ENCODE measurements around the gene TAP1.
"Not testable (repeated sequence)": the region's sequence is repeated elsewhere in the genome, so short reads cannot be mapped to it uniquely, and the experiment has no call there.

Gene TAP1, protein sequence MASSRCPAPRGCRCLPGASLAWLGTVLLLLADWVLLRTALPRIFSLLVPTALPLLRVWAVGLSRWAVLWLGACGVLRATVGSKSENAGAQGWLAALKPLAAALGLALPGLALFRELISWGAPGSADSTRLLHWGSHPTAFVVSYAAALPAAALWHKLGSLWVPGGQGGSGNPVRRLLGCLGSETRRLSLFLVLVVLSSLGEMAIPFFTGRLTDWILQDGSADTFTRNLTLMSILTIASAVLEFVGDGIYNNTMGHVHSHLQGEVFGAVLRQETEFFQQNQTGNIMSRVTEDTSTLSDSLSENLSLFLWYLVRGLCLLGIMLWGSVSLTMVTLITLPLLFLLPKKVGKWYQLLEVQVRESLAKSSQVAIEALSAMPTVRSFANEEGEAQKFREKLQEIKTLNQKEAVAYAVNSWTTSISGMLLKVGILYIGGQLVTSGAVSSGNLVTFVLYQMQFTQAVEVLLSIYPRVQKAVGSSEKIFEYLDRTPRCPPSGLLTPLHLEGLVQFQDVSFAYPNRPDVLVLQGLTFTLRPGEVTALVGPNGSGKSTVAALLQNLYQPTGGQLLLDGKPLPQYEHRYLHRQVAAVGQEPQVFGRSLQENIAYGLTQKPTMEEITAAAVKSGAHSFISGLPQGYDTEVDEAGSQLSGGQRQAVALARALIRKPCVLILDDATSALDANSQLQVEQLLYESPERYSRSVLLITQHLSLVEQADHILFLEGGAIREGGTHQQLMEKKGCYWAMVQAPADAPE

DNA sequence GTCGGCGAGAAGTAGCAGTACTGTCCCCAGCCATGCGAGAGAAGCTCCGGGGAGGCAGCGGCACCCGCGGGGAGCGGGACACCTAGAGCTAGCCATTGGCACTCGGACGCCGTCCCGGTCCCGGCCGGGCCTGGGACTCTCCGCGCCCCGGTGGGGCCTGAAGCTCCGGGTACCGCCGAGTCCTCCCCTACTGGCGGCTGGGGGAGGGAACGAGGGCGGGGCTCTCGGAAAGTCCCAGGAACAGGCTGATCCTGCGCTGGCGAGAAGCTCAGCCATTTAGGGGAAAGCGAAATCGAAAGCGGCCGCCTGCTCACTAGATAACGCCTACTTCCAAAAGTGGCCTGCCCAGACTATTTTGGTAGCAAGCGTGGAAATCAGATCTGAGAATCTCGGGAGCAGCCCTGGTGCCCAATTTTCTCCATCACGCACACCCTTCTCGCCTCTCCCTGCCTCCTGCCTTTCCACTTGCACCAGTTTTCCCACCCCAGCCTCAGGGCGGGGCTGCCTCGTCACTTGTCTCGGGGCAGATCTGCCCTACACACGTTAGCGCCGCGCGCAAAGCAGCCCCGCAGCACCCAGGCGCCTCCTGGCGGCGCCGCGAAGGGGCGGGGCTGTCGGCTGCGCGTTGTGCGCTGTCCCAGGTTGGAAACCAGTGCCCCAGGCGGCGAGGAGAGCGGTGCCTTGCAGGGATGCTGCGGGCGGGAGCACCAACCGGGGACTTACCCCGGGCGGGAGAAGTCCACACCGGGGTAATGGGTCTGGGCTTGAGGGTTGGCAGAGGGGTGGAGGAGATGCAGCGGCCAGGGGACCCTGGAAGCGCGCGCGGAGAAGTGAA is at the start of gene TAP1, which contains the start of gene PSMB9:
TSS of gene TAP1 (minus strand) at position 164 of the 835 bp plus-strand sequence. CDS start at position 96, 68 bp downstream.
TSS of gene PSMB9 (plus strand) at position 652 of the 835 bp plus-strand sequence. CDS start at position 690, 38 bp downstream.
- DNase-seq (ENCODE audit: low read depth in 4 of 4, low spot score in 1 of 4): peak; percentile 88 to 95 (median 92)

DNA sequence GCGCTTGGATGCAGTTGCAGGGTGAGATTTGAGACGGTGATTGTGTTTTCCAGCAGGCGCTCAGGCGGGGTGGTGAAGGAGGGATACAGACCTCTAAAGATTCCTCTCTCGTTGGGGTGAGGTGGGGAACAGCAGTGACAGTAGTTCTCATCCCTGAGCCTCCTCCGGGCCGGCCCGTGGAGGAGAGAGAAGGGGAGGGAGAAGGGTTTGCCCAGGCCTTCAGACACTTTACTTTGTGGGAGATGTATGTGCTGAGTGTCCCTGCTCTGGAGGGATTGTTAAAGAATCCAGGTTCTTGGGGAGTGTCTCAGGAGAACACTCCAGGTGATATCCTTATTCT is 41.5 kb upstream of the TAP1 start:
- DNase-seq (ENCODE audit: low read depth in 4 of 4, low spot score in 1 of 4): no peak

DNA sequence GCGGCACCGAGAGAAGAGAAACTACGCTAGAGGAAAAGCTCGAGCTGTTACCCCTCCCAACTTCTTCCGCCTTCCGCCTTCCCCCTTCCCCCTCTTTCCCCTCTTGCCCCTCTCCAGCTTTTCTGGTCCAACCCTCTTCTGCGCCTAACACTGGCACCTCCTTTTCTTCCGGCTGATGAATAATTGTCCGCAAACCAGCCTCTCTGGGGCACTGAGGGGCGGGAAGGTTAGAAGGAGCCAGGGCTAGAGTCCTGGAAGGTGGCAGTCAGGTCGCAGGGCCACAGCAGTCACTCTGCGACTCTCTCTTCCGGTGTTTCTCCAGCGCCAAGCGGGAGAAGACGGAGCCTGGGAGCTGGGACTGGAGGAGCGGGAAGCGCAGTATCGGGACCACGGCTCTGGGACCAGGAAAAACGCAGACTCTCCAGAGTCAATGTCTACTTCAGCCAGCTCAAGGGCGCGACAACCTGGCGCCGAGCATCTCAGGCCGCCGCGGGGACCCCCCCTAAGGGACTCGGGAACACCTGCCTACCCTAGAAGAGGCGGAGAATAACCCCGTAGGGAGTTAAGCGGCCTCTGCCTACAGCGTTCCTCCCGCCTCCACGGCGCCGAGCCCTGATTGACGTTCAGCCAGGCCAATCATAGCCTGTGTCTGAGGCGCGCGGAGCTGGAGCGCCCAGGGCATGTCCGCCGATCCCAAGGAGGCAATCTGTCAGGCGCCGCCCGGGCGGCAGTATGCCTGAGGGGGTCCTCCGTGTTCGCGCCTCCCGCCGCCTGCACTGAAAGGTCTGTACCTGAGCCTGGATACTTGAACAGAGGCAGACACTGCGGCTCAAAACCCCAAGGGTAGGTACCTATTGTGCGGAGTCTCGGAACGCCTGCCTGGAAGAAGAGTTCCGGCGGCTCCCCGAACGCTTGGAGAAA is 40.8 kb upstream of the TAP1 start:
- peak; percentile 90 to 97 (median 92) for DNase-seq (ENCODE audit: low read depth in 4 of 4, low spot score in 1 of 4)

DNA sequence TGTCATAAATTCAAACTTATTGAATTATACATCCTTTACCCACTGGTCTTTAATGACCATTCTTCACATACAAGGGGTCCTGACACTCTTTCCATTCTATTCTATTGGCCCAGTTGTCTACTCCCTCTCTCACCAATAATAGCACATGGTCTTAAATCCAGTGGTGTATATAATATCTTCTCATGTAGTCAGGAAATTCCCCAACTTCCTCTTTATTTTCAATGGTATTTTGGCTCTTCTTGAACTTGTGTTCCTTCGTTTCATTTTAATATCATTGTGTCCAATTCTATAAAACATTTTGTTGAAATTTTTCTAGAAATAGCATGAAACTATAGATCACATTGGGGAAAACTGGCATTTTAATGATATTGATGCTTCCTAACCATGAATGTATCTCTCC is 37.3 kb upstream of the TAP1 start:
- no peak for DNase-seq (ENCODE audit: low read depth in 4 of 4, low spot score in 1 of 4)

DNA sequence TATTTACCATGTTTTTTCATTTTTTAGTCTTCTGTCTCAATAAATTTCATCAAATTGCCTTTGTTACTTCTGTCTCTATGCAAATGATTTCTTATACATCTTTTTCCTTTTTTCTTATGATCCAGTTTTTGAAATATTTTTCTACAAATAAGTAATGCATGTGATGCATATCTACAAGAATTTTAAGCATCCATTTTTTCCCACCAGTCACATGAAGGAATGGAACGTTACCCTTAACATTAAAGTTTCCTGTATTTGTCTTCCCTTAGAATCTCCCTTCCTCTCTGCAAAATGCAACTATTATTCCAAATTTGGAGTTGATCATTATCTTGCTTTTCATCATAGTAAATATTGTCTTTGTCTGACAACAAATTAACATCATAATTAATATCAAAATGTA is 36.0 kb upstream of the TAP1 start:
- DNase-seq (ENCODE audit: low read depth in 4 of 4, low spot score in 1 of 4): no peak

DNA sequence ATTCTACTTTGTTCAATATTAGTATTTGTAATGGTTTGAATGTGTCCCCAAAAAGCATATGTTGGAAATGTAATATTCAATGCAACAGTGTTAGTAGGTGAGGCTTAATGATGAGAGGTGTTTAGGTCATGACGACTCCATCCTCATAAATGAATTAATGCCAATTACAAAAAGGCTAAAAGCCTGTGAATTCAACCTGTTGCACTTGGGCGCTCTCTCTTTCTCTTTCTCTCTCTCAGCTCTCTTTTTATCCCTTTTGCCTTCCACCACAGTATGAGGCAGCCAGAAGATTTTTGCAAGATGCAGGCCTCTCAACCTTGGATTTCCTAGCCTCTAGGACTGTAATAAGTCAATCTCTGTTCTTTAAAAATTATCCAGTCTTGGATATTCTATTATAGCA is 35.1 kb upstream of the TAP1 start:
- no peak for DNase-seq (ENCODE audit: low read depth in 4 of 4, low spot score in 1 of 4)

DNA sequence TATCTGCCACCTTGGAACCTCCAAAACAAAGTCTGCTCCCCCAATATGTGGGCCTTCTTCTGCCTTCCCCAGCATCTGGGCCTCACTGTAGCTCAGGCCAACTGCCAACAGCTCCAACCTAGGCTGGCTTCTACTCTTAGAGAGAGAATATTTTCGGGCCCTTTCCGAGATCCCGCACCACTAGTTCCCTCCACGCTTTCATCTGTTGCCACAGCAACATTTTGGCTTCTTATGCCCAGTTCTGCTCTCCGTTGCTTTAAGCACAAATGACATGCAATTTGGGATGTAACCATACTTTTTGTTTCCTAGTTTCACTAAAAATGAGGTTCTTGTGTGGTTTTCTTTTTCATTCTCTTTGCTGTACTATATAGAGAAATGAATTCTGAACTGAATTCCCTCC is 34.1 kb upstream of the TAP1 start:
- DNase-seq (ENCODE audit: low read depth in 4 of 4, low spot score in 1 of 4): no peak

DNA sequence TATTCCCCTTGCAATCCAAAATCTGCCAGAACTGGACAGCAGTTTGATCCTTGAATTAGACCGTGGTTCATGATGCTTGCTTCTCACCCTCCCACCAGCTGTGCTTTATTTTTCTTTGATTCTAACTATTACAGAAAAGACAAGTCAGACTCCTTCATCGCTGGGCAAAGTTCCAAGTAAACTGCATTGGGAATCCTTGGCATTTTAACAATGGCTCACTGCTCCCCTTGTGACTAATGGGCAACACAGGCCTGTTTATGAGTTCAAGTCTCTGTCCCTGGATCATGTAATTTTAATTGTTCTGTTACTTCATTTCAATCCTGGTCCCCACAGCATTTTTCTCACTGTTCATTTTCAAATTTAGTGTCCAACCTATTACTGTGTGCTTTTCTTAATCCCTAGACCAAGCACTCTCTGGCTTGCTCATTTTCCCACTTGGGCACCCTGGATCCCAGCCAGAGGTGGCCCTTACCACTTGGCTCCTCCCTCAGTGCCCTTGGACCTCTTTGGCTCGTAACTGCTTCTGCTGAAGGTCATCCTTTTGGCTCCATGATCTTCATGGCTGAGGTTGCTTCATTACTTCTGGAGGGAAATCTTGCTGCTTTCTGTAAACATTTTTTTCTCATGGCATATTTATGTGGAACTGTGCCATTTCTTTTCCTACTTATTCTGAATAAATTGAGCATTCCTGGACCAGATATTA is 33.3 kb upstream of the TAP1 start:
- DNase-seq (ENCODE audit: low read depth in 4 of 4, low spot score in 1 of 4): no peak

DNA sequence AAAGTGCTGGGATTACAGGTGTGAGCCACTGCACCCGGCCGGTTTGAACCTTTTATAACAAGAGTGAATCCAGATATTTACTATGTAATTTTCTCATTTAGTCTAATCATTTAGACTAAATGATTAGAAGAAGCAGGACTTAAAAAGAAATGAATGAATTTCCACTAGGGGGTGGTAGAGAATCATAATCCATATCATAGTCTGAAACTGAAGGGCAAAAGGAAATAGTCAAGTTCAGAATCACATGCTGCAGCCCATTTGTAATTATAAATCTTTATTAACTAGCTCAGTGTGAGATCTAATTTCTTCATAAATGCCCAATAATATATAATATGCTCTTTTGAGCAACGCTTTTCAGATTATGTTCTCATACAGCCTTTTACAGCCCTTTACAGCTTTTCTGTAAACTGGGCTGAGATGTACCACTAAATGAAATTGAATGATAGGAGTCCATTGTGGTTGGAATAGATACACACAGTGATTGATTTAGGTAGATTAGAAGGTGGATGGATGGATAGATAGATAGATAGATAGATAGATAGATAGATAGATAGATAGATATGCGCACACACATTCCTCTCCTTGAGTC is 32.3 kb upstream of the TAP1 start:
- no peak for DNase-seq (ENCODE audit: low read depth in 4 of 4, low spot score in 1 of 4)

DNA sequence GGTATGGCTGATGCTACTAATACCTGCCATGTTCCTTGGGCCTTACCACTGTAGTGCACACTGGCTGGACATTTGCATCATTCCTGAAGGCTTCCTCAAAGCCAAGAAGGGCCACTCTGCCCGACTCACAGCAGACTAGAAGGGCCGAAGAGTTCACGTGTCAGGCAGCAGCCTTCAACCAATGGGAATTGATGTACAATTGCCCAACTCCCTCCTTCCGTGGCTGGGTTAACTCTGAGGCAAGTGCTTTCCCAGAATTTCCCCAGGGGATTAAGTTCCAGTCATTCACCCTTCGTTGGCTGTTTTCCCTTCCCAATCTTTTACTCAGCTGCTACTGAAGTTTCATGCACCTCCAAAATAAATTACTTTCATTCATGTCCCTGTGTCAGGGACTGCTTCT is 30.3 kb upstream of the TAP1 start:
- DNase-seq (ENCODE audit: low read depth in 4 of 4, low spot score in 1 of 4): no peak

DNA sequence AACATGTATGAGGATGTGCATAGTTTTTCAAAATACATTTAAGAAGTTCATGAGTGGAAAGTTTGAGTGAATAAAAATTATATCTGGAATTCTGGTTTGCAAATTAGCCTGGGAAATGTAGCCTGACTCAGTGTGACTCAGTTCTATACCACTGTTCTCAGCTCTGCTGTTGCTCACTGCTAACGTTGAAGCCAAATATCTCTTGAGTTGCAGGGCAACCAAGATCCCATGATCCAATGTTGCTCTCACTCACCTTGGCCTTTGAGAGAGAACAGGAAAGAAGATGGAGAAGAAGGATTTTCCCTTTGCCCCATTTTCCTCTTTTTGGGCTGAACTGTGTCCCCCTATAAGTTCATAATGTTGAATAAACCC is 29.4 kb upstream of the TAP1 start:
- DNase-seq (ENCODE audit: low read depth in 4 of 4, low spot score in 1 of 4): no peak

DNA sequence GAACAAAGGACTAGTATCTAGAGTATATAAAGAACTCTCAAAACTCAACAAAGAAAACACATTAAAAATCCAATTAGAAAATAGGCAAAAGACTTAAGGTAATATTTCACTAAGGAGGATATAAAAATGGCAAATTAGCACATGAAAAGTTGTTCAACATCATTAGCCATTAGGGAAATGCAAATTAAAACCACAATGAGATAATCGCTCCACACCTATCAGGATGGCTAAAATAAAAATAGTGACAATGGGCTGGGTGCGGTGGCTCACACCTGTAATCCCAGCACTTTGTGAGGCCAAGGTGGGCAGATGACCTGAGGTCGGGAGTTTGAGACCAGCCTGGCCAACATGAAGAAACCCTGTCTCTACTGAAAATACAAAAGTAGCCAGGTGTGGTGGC is 27.5 kb upstream of the TAP1 start:
- DNase-seq (ENCODE audit: low read depth in 4 of 4, low spot score in 1 of 4): not testable (repeated sequence)

DNA sequence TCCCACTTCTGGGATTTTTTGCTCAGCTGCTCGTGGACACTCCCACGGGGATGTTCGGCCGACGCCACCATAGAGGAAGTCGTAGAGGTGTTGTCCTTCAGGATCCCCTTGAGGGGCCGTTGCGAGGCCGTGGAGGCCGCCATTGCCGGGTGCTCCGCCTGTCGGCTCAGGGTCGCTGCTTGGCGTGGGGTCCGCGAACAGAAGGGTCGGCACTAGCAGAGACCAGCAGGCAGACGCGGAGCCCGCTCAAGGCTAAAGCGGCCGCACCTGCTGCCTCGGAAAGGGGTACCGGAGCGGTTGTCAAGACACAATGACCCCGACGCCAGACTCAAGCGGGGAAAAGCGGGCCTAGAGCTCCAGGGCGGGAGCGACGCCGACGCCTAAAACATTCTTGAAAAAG is 26.2 kb upstream of the TAP1 start:
- no peak for DNase-seq (ENCODE audit: low read depth in 4 of 4, low spot score in 1 of 4)

DNA sequence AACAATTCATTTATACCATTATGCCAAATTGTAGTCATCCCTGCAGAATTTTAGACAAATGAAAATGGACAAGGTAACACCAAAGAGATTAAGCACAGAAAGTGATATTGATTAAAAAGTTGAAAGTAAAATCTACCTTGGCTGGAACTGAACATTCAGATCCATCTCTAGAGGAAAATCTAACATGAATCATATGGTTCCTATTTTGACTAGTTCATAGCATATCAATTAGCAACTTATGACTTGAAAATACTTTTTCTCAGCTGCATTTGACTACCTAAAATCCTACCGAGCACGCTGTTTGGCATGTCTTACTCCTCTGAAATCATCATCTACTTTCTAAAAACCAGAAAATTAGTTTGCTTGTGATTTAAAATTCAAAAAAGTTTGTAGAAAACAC is 23.1 kb upstream of the TAP1 start:
- DNase-seq (ENCODE audit: low read depth in 4 of 4, low spot score in 1 of 4): no peak

DNA sequence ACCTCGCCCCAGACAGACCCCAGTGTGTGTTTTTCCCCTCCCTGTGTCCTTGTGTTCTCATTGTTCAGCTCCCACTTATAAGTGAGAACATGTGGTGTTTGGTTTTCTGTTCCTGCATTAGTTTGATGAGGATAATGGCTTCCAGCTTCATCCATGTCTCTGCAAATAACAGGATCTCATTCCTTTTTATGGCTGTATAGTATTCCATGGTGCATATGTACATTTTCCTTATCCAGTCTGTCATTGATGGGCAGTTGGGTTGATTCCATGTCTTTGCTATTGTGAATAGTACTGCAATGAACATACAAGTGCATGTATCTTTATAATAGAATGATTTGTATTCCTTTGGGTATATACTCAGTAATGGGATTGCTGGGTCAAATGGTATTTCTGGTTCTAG is 20.4 kb upstream of the TAP1 start:
- not testable (repeated sequence) for DNase-seq (ENCODE audit: low read depth in 4 of 4, low spot score in 1 of 4)

DNA sequence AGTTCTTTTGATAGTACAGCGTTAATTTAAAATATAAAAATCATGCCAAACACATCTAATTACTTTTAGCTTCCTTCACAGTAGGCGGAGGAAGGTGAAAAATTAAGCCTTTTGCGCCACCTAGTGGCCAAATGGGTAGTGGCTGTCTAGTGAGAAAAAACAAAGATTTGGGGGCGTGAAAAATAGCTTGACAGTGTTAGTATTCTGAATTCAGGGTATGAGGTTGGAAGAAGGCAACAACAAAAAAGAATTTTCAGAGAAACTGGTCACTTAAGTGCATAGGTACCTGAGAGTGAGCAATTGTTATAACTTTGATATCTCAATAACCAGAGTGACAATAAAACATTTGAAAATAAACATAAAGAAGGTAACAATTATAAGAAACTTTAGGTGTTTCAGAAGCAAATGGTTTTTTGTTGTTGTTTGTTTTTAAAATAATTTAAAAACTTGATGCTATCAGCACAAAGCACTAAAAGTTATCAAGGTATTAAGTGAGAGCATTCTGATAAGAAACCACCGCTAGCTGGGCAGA is 14.8 kb upstream of the TAP1 start:
- DNase-seq (ENCODE audit: low read depth in 4 of 4, low spot score in 1 of 4): peak; percentile 74 to 89 (median 81)

DNA sequence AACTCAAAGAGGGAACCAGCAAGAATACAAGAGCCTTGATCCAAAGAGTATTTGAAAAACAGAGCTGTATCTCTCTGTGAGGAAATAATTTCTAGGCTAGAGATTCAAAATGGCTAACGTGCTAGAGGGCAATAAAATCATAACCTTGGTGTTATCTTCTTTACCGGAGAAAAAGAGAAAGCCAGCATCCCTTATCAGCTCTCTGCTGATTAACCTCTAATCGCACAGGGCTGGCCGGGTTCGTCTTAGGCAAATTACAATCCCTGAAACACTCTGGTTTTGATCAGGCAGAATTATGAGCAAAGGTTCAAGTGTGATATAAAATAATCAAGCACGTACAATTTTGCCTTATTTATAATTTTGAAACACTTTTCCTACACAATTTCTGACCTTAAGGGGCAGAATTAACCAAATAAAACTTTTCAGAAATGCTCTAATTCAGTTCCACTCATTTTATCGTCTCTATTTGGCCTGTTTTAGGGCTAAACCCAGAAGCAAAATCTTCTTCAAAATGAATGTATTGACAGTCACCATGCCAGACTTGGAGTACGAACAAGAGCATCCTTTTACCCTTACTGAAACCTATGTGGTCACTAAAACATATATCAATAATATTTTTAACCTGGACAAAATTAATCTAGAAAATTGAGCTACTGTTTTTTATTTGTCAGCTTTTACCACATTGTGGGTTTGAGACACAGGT is 14.2 kb upstream of the TAP1 start:
- no peak for DNase-seq (ENCODE audit: low read depth in 4 of 4, low spot score in 1 of 4)

DNA sequence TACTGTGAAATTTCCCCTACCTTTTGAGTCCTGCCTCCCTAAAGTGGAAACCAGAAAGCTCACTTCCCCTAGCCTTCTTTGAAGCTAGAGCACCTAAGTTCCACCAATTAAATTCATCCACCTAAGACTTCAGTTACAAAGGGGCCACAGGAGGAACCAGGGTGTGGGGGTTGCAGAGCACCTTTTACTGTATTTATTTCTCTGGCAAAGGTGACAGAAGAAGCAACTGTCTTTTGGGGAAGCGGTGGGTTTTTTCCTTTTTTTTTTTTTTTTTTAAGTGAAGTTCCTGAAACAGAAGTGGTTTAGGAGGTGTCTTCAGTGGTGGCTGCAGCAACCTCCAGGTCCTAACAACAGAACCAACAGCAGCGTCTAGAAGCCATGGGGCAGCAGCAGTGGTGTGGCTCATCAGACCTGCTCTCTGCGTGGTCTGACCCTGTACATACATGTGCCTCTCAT is 13.5 kb upstream of the TAP1 start:
- DNase-seq (ENCODE audit: low read depth in 4 of 4, low spot score in 1 of 4): no peak

Measured in stimulated activated CD4-positive, alpha-beta T cell treated with anti-CD3 and anti-CD28 coated beads, Interleukin-1b, Interleukin-23, amount 100 ng/mL, for 24 hours (primary cell).